OCI-LY3 (cell line): Measurements from ENCODE around the gene METTL5.
"Not testable (repeated sequence)": the region's sequence is repeated elsewhere in the genome, so short reads cannot be mapped to it uniquely, and the experiment has no call there.

Experiments used
- H2AFZ ChIP-seq: fragments of 200-600, 300-600 bp; shearing (Covaris generic); 2 replicates; pipeline ENCODE4 v1.6.0; 2014; ENCODE audit warnings: antibody characterized with exemption, low read depth, low read length
- H3K27ac ChIP-seq: fragments of 200-600, 300-600 bp; sonication (generic); 2 replicates; pipeline ENCODE4 v1.5.1; 2014; ENCODE audit warnings: mild to moderate bottlenecking, low read length, moderate library complexity, mixed read lengths
- H3K27me3 ChIP-seq: fragments of 200-600, 300-600 bp; sonication (generic); 2 replicates; pipeline ENCODE4 v1.6.1; 2014; ENCODE audit warnings: low read depth, low read length, mixed read lengths
- H3K36me3 ChIP-seq: fragments of 200-600, 300-600 bp; sonication (generic); replicated peaks from 2 replicates; pipeline ENCODE3; 2014; ENCODE audit warnings: low read depth, low read length, mixed read lengths
- H3K4me1 ChIP-seq: fragments of 300-600, 200-600 bp; sonication (generic); 2 replicates; pipeline ENCODE4 v1.6.1; 2014; ENCODE audit warnings: low read length, mixed read lengths
- H3K4me2 ChIP-seq: fragments of 200-600, 300-600 bp; sonication (generic); 2 replicates; pipeline ENCODE4 v1.6.1; 2014; ENCODE audit warnings: low read length, mixed read lengths
- H3K4me3 ChIP-seq: fragments of 300-600, 200-600 bp; sonication (generic); 2 replicates; pipeline ENCODE4 v1.5.1; 2014; ENCODE audit warnings: antibody characterized with exemption, mild to moderate bottlenecking, low read length, moderate library complexity
- H3K79me2 ChIP-seq: fragments of 300-600, 200-600 bp; shearing (Covaris generic); 2 replicates; pipeline ENCODE4 v1.6.1; 2014; ENCODE audit warnings: mild to moderate bottlenecking, low read length, mixed read lengths
- H3K9ac ChIP-seq: fragments of 300-600, 200-600 bp; shearing (Covaris generic); 2 replicates; pipeline ENCODE4 v1.6.0; 2014; ENCODE audit warnings: mild to moderate bottlenecking, low read length, moderate library complexity
- H3K9me3 ChIP-seq: fragments of 200-600, 300-600 bp; shearing (Covaris generic); 2 replicates; pipeline ENCODE4 v1.6.1; 2014; ENCODE audit warnings: low read length, mixed read lengths; ENCODE audit not compliant: insufficient read depth
- H4K20me1 ChIP-seq: fragments of 200-600, 300-600 bp; sonication (generic); 2 replicates; pipeline ENCODE4 v1.6.1; 2016; ENCODE audit warnings: low read length, mixed read lengths; ENCODE audit not compliant: insufficient read depth
- CTCF ChIP-seq: fragments of 200-600, 300-600 bp; sonication (generic); IDR thresholded peaks from 2 replicates; pipeline ENCODE4 v1.5.1; 2014; ENCODE audit warnings: antibody characterized with exemption, low read length, low read depth
- EZH2phosphoT487 ChIP-seq: fragments of 200-600 bp; shearing (Covaris generic); IDR thresholded peaks from 2 replicates; pipeline ENCODE4 v1.6.1; 2018; ENCODE audit warnings: antibody characterized with exemption, mixed run types, low read depth

METTL5 gene

GRCh38 chr2:169827272-169828140 is 2.8 kb upstream of the METTL5 start, which contains the start of gene UBR3:
UBR3 (plus strand) TSS chr2:169827454; CDS start chr2:169827508, 54 bp downstream.
- TF ChIP-seq CTCF: no peak
- no peak for TF ChIP-seq EZH2phosphoT487
- Histone ChIP-seq H3K4me3 (peak within 1 kb of the TSS; percentile 85), H3K79me2 (peaks cover 60% of the 10 kb centered on the region), H3K4me2 (peak within 1 kb of the TSS; percentile 91), H2AFZ (peak within 1 kb of the TSS; percentile 90; the same call in 1 of the 2 replicates), H3K9me3 (no peaks in the 10 kb centered on the region), H3K27me3 (no peaks in the 10 kb centered on the region), H3K27ac (no peak within 1 kb of the TSS), H3K36me3 (peaks cover 6% of the 10 kb centered on the region), H4K20me1 (peaks cover 13% of the 10 kb centered on the region), H3K4me1 (peaks cover 25% of the 10 kb centered on the region), H3K9ac (peak within 1 kb of the TSS; percentile 63)

- H3K4me1 ChIP-seq: peaks cover 24% of the 10 kb centered on the region
- TF ChIP-seq CTCF (no peak), EZH2phosphoT487 (no peak)
- H3K79me2 ChIP-seq: peaks cover 59% of the 10 kb centered on the region
- H3K9ac ChIP-seq: peak overlapping the region; percentile 74
- H2AFZ ChIP-seq: peak overlapping the region; percentile 81; the same call in 1 of the 2 replicates
- H3K9me3 ChIP-seq: no peaks in the 10 kb centered on the region
- H4K20me1 ChIP-seq: peaks cover 11% of the 10 kb centered on the region
- peak overlapping the region; percentile 99 for H3K4me2 ChIP-seq
- H3K4me3 ChIP-seq: peak overlapping the region; percentile 93
- H3K27me3 ChIP-seq: no peaks in the 10 kb centered on the region
- H3K27ac ChIP-seq: no peak overlapping the region; the same call in 1 of the 2 replicates
- H3K36me3 ChIP-seq: peaks cover 25% of the 10 kb centered on the region
These were observed 721 bp downstream of the METTL5 start for GRCh38 chr2:169823996-169824372.

DNA sequence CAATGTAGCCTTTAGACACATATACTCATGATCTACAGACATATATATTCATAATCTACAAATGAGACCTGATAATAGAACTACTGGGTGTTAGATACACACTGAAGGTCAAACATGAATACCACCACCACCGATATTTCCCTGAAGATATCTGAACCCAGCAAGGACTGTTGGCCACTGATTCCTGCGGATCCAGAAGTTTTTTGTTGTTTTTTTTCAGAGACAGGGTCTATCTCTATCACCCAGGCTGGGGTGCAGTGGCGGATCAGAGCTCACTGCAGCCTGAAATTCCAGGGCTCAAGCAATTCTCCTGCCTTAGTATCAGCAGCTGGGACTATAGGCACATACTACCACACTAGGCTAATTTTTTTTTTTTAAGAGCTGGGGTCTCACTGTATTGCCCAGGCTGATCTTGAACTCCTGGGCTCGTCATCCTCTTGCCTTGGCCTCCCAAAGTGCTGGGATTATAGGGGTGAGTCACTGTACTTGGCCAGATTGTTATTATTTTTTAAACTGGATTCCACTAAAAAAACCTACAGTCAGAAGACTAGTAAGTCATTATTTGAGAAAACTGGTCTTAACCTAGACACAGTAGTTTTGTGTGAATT is 1.8 kb downstream of the METTL5 start:
- Histone ChIP-seq H3K36me3 (peaks cover 36% of the 10 kb centered on the region), H3K27me3 (no peaks in the 10 kb centered on the region), H4K20me1 (no peaks in the 10 kb centered on the region), H3K4me2 (peak overlapping the region; percentile 99), H3K4me1 (peaks cover 16% of the 10 kb centered on the region), H3K9ac (no peak overlapping the region), H2AFZ (no peak overlapping the region), H3K4me3 (no peak overlapping the region), H3K27ac (no peak overlapping the region), H3K9me3 (no peaks in the 10 kb centered on the region), H3K79me2 (peaks cover 48% of the 10 kb centered on the region)
- TF ChIP-seq CTCF: no peak
- no peak for TF ChIP-seq EZH2phosphoT487

GRCh38 chr2:169822036-169822435 is 2.7 kb downstream of the METTL5 start:
- peaks cover 42% of the 10 kb centered on the region for H3K79me2 ChIP-seq
- peaks cover 16% of the 10 kb centered on the region for H3K4me1 ChIP-seq
- no peak overlapping the region for H2AFZ ChIP-seq
- H3K9me3 ChIP-seq: no peaks in the 10 kb centered on the region
- no peaks in the 10 kb centered on the region for H4K20me1 ChIP-seq
- H3K4me2 ChIP-seq: no peak overlapping the region
- no peak overlapping the region for H3K9ac ChIP-seq
- TF ChIP-seq EZH2phosphoT487: no peak
- TF ChIP-seq CTCF: no peak
- H3K36me3 ChIP-seq: peaks cover 38% of the 10 kb centered on the region
- H3K27me3 ChIP-seq: no peaks in the 10 kb centered on the region
- H3K27ac ChIP-seq: no peak overlapping the region
- no peak overlapping the region for H3K4me3 ChIP-seq

DNA sequence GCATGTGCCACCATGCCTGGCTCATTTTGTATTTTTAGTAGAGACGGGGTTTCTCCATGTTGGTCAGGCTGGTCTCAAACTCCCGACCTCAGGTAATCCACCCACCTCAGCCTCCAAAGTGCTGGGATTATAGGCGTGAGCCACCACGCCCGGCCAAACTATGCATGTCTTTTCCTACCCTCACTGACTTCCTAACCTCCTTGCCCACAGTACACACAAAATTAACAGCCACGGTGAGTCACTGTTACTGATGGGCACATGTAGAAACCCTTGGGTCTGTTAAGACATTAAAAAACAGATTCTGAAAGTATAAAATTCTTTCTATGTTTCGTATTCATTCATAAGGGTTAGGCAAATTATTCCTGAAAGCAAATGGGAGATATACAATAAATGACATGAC is 4.6 kb downstream of the METTL5 start:
- not testable (repeated sequence) for H3K9ac ChIP-seq, H3K27me3 ChIP-seq, H2AFZ ChIP-seq, H3K9me3 ChIP-seq, H3K4me3 ChIP-seq, H3K27ac ChIP-seq, H4K20me1 ChIP-seq, H3K4me2 ChIP-seq
- Histone ChIP-seq H3K4me1 (peaks cover 14% of the 10 kb centered on the region), H3K79me2 (peaks cover 53% of the 10 kb centered on the region), H3K36me3 (peaks cover 48% of the 10 kb centered on the region)
